HEK293T (cell line): ENCODE measurements around the gene KIF1A.
"Not testable (repeated sequence)": the region's sequence is repeated elsewhere in the genome, so short reads cannot be mapped to it uniquely, and the experiment has no call there.

Experiments
- CTCF ChIA-PET: fragments of 350-600 bp; formaldehyde crosslinking; extraction: SDS; loops from one replicate; lab custom pipeline; 2021; ENCODE audit warnings: antibody characterized with exemption, inconsistent platforms; lab: Yijun Ruan, JAX
- POLR2A ChIA-PET: fragments of 350-600 bp; formaldehyde crosslinking; extraction: SDS; loops from one replicate; lab custom pipeline; 2020; ENCODE audit warnings: antibody characterized with exemption, inconsistent platforms; lab: Yijun Ruan, JAX
- DNase-seq: peaks from one replicate; pipeline ENCODE4 v3.0.0; 2012; ENCODE audit warnings: mixed read lengths; ENCODE audit errors: extremely low spot score
- ARNT ChIP-seq: fragments of 450-650 bp; IDR thresholded peaks from 2 replicates; pipeline ENCODE4 v1.6.1; 2017; ENCODE audit warnings: mild to moderate bottlenecking
- ELF4 ChIP-seq: fragments of 450-650 bp; IDR thresholded peaks from 2 replicates; pipeline ENCODE4 v1.6.1; 2017; ENCODE audit warnings: antibody characterized with exemption
- FOXK2 ChIP-seq: fragments of 450-650 bp; IDR thresholded peaks from 2 replicates; pipeline ENCODE4 v1.6.1; 2016; ENCODE audit warnings: mild to moderate bottlenecking
- FOXM1 ChIP-seq: fragments of 450-650 bp; IDR thresholded peaks from 2 replicates; pipeline ENCODE4 v1.6.1; 2017; ENCODE audit warnings: mild to moderate bottlenecking, borderline replicate concordance
- HDGF ChIP-seq: fragments of 450-650 bp; IDR thresholded peaks from 2 replicates; pipeline ENCODE4 v1.6.1; 2017; ENCODE audit warnings: antibody characterized with exemption, borderline replicate concordance
- L3MBTL2 ChIP-seq: fragments of 450-650 bp; conservative IDR thresholded peaks from 2 replicates; pipeline ENCODE4 v1.6.1; 2016; ENCODE audit warnings: mild to moderate bottlenecking
- LEF1 ChIP-seq: fragments of 450-650 bp; IDR thresholded peaks from 2 replicates; pipeline ENCODE4 v1.6.1; 2017; ENCODE audit warnings: mild to moderate bottlenecking, borderline replicate concordance
- NFRKB ChIP-seq: fragments of 450-650 bp; IDR thresholded peaks from 2 replicates; pipeline ENCODE4 v1.6.1; 2016; ENCODE audit warnings: mild to moderate bottlenecking, moderate library complexity
- SP1 ChIP-seq: fragments of 450-650 bp; IDR thresholded peaks from 2 replicates; pipeline ENCODE4 v1.6.1; 2017
- SUZ12 ChIP-seq: fragments of 450-650 bp; IDR thresholded peaks from 2 replicates; pipeline ENCODE4 v1.6.1; 2016; ENCODE audit warnings: mild to moderate bottlenecking
- TARDBP ChIP-seq: fragments of 450-650 bp; IDR thresholded peaks from 2 replicates; pipeline ENCODE4 v1.6.1; 2016
- ZNF384 ChIP-seq: fragments of 450-650 bp; IDR thresholded peaks from 2 replicates; pipeline ENCODE4 v1.6.1; 2016
- TF ChIP-seq, protein P1 (sequence below): fragments of 450-650 bp; IDR thresholded peaks from 2 replicates; pipeline ENCODE4 v1.6.1; 2016

KIF1A gene

GRCh38 chr2:240694304-240694703 is 125.7 kb downstream of the KIF1A start:
- DNase-seq, POLR2A ChIA-PET, CTCF ChIA-PET: not testable (repeated sequence)

GRCh38 chr2:240692583-240693561 is 127.1 kb downstream of the KIF1A start:
- DNase-seq, POLR2A ChIA-PET, CTCF ChIA-PET: not testable (repeated sequence)

- POLR2A ChIA-PET, DNase-seq, CTCF ChIA-PET: not testable (repeated sequence)
Observed at GRCh38 chr2:240691631-240692420, 128.2 kb downstream of the KIF1A start, which contains the start of gene AQP12A. AQP12A (plus strand) TSS chr2:240691866; CDS start chr2:240691914, 48 bp downstream.

DNA sequence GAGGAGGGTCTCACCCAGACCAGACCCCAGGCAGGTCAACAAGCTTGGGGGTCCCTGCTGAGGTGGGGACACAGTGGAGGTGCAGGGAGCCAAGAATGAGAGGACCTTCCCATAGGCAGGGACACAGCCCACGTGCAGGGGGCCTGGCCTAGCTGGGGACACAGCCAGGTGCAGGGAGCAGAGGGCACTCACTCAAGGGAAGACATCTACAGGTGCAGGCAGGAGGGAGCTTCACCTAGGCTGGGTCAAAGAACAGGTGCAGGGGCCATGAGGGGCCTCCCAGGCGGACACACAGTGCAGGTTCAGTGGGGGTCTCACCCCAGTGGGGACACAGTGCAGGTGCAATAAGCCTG is 129.0 kb downstream of the KIF1A start:
- CTCF ChIA-PET, DNase-seq, POLR2A ChIA-PET: not testable (repeated sequence)

- CTCF ChIA-PET, DNase-seq, POLR2A ChIA-PET: not testable (repeated sequence)
Observed at GRCh38 chr2:240690421-240691074, 129.5 kb downstream of the KIF1A start.

GRCh38 chr2:240689975-240690374 is 130.0 kb downstream of the KIF1A start:
- ChIA-PET POLR2A (no interaction called here), CTCF (no interaction called here)
- no peak for TF ChIP-seq SUZ12
- no peak for TF ChIP-seq TARDBP
- TF ChIP-seq HDGF, result no peak
- no peak for TF ChIP-seq L3MBTL2
- no peak for TF ChIP-seq FOXM1
- TF ChIP-seq SP1, result no peak
- TF ChIP-seq LEF1, result no peak
- no peak for TF ChIP-seq NFRKB
- no peak for TF ChIP-seq FOXK2
- no peak for DNase-seq

GRCh38 chr2:240688553-240688919 is 131.5 kb downstream of the KIF1A start:
- no peak for TF ChIP-seq TARDBP
- TF ChIP-seq SUZ12, result no peak
- no peak for TF ChIP-seq ZNF384
- TF ChIP-seq, protein P1, sequence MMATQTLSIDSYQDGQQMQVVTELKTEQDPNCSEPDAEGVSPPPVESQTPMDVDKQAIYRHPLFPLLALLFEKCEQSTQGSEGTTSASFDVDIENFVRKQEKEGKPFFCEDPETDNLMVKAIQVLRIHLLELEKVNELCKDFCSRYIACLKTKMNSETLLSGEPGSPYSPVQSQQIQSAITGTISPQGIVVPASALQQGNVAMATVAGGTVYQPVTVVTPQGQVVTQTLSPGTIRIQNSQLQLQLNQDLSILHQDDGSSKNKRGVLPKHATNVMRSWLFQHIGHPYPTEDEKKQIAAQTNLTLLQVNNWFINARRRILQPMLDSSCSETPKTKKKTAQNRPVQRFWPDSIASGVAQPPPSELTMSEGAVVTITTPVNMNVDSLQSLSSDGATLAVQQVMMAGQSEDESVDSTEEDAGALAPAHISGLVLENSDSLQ, result no peak
- no peak for TF ChIP-seq ELF4
- DNase-seq, result no peak
- ChIA-PET CTCF (no interaction called here), POLR2A (no interaction called here)

- CTCF ChIA-PET, result no interaction called here
- DNase-seq, result no peak
- no peak for TF ChIP-seq LEF1
- no peak for TF ChIP-seq SUZ12
- no peak for TF ChIP-seq SP1
- TF ChIP-seq ARNT, result no peak
- POLR2A ChIA-PET, result no interaction called here
Observed at GRCh38 chr2:240687741-240688552, 132.1 kb downstream of the KIF1A start.
